NCI-H1417 treated with DMSO at 0.1 percent for 48 hours (cell line): ENCODE data around the gene MAPKAPK3.

Source experiments
- DNase-seq: peaks from one replicate; lab custom pipeline; 2025; lab: John Stamatoyannopoulos, UW

MAPKAPK3 gene

GRCh38 chr3:50689558-50689957 is 72.6 kb downstream of the MAPKAPK3 start:
- DNase-seq = no peak

- DNase-seq = no peak
Measured at GRCh38 chr3:50695031-50695430, 78.1 kb downstream of the MAPKAPK3 start.

GRCh38 chr3:50696276-50696675 is 79.3 kb downstream of the MAPKAPK3 start:
- no peak for DNase-seq

GRCh38 chr3:50698269-50698668 is 81.3 kb downstream of the MAPKAPK3 start:
- no peak for DNase-seq
